SK-N-SH (cell line): ENCODE data around the gene ANAPC4.

Source experiments
- CHD2 ChIP-seq: fragments of 150-350 bp; IDR thresholded peaks from 2 replicates; pipeline ENCODE4 v1.6.1; 2018; ENCODE audit warnings: low read length; ENCODE audit not compliant: partially characterized antibody
- CTCF ChIP-seq: fragments of 200-600 bp; sonication (generic); IDR thresholded peaks from 2 replicates; pipeline ENCODE4 v1.6.1; 2017; ENCODE audit warnings: antibody characterized with exemption, mild to moderate bottlenecking, moderate library complexity
- EP300 ChIP-seq, 2 experiments: IDR thresholded peaks; 2 replicates each; pipeline versions ENCODE4 v1.4.0 to v1.6.1; 2012; ENCODE audit warnings: borderline replicate concordance in 1 of 2, low read depth in 1 of 2, low read length in 1 of 2
- FOXM1 ChIP-seq: IDR thresholded peaks from 2 replicates; pipeline ENCODE4 v1.4.0; 2012; ENCODE audit warnings: low read depth, mild to moderate bottlenecking
- JUND ChIP-seq: IDR thresholded peaks from 2 replicates; pipeline ENCODE4 v1.4.0; 2012
- MXI1 ChIP-seq: IDR thresholded peaks from 2 replicates; pipeline ENCODE4 v1.6.1; 2012; ENCODE audit warnings: mild to moderate bottlenecking, low read depth, low read length, improper control_type of control experiment
- NFIC ChIP-seq: IDR thresholded peaks from 2 replicates; pipeline ENCODE4 v1.4.0; 2012; ENCODE audit warnings: borderline replicate concordance
- POLR2AphosphoS5 ChIP-seq: IDR thresholded peaks from 2 replicates; pipeline ENCODE4 v1.6.1; 2012; ENCODE audit warnings: low read depth, low read length
- RAD21 ChIP-seq: IDR thresholded peaks from 2 replicates; pipeline ENCODE4 v1.6.1; 2012; ENCODE audit warnings: mild to moderate bottlenecking, low read length
- TF ChIP-seq, protein P1 (sequence below): fragments of 150-350 bp; IDR thresholded peaks from 2 replicates; pipeline ENCODE4 v1.6.1; 2017; ENCODE audit warnings: antibody characterized with exemption, low read length, low read depth, borderline replicate concordance
- TF ChIP-seq, protein P2 (sequence below): IDR thresholded peaks from 2 replicates; pipeline ENCODE4 v1.4.0; 2012; ENCODE audit warnings: low read depth
- TF ChIP-seq, protein P3 (sequence below): IDR thresholded peaks from 2 replicates; pipeline ENCODE4; 2012

- TF ChIP-seq, protein P1, sequence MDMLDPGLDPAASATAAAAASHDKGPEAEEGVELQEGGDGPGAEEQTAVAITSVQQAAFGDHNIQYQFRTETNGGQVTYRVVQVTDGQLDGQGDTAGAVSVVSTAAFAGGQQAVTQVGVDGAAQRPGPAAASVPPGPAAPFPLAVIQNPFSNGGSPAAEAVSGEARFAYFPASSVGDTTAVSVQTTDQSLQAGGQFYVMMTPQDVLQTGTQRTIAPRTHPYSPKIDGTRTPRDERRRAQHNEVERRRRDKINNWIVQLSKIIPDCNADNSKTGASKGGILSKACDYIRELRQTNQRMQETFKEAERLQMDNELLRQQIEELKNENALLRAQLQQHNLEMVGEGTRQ: no peak
- TF ChIP-seq NFIC (no peak), CTCF (no peak), RAD21 (no peak), FOXM1 (no peak), EP300 (IDR thresholded peaks at IDR 0.05; ENCODE audit: borderline replicate concordance in 1 of 2, low read depth in 1 of 2, low read length in 1 of 2) (no peak), MXI1 (peak; percentile 59; the same call in 1 of the 2 replicates), CHD2 (peak; percentile 99), POLR2AphosphoS5 (peak; percentile 66), JUND (no peak)
- TF ChIP-seq, protein P2, sequence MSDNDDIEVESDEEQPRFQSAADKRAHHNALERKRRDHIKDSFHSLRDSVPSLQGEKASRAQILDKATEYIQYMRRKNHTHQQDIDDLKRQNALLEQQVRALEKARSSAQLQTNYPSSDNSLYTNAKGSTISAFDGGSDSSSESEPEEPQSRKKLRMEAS: peak; percentile 75
- TF ChIP-seq, protein P3, sequence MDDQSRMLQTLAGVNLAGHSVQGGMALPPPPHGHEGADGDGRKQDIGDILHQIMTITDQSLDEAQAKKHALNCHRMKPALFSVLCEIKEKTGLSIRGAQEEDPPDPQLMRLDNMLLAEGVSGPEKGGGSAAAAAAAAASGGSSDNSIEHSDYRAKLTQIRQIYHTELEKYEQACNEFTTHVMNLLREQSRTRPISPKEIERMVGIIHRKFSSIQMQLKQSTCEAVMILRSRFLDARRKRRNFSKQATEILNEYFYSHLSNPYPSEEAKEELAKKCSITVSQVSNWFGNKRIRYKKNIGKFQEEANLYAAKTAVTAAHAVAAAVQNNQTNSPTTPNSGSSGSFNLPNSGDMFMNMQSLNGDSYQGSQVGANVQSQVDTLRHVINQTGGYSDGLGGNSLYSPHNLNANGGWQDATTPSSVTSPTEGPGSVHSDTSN: no peak
Measured at GRCh38 chr4:25376754-25377571, at the start of gene ANAPC4.
